ENCODE results near the gene IL31RA.

DNA sequence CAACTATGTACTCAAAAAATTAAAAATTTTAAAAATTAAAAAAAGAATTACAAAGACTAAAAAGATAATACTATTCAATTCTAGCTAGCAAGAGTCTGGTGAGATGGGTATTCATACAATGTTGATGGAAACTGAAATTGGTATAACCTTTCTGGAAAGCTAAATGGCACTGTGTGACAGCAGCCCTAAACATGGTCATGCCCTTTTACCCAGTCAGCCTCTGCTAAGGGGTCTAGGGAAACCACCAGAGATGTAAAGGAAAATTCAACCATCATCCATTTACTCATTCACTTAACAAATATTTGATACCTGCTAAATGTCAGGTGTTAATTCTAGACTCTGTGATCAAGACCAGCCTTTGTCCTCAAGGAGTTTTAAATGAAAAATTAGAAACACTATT lies 29.3 kb downstream of the IL31RA start:
- TF ChIP-seq, protein P1, sequence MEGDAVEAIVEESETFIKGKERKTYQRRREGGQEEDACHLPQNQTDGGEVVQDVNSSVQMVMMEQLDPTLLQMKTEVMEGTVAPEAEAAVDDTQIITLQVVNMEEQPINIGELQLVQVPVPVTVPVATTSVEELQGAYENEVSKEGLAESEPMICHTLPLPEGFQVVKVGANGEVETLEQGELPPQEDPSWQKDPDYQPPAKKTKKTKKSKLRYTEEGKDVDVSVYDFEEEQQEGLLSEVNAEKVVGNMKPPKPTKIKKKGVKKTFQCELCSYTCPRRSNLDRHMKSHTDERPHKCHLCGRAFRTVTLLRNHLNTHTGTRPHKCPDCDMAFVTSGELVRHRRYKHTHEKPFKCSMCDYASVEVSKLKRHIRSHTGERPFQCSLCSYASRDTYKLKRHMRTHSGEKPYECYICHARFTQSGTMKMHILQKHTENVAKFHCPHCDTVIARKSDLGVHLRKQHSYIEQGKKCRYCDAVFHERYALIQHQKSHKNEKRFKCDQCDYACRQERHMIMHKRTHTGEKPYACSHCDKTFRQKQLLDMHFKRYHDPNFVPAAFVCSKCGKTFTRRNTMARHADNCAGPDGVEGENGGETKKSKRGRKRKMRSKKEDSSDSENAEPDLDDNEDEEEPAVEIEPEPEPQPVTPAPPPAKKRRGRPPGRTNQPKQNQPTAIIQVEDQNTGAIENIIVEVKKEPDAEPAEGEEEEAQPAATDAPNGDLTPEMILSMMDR (IDR thresholded peaks at IDR 0.05), result no peak
- no peak for TF ChIP-seq POLR2A (IDR thresholded peaks at IDR 0.05)

Measured in uterus (tissue), 2 donors.